ENCODE measurements around the gene HHIPL1. TPM values are rescaled to one million over a fixed set of nuclear protein-coding genes. Genes with fewer than 3 reads are reported as not detected.

HHIPL1 gene
- total RNA-seq, 1 donor: 4.4 TPM

DNA sequence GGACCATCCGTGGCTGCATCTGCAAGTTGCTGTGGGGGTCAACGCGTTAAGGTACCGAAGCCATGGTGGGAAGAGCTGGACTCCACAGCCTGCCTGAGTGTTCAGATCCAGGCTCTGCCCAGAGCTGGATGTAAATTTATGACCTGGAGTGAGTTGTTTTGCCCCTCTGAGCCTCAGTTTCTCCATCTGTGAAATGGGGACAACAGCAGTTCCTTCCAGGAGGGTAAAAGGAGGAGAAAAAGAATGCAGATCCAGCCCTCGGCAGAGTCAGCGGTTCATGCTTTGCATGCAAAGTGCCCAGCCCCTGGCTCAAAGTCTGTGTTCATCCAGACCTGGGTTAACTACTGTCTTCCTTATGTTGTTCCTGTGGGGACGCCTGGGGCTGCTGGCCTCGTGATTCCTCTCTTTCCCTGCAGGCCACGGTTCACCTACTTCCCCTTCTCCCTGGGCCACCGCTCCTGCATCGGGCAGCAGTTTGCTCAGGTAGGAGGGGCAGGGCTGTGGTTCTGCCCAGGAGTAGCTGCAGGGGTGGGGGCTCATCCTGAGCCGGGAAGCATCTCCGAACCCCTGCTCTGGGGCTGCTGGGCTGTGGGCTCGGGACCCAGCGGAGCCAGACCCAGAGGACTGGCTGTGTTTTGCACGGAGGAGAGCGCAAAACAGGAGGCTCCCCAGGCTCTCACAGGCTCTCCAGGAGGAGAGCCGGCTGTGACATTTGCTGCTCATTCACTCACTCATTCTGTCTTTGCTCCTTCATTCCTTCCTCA is 81.0 kb downstream of the HHIPL1 start:
- DNase-seq (ENCODE audit: low read depth): no peak
- TF ChIP-seq, protein P1, sequence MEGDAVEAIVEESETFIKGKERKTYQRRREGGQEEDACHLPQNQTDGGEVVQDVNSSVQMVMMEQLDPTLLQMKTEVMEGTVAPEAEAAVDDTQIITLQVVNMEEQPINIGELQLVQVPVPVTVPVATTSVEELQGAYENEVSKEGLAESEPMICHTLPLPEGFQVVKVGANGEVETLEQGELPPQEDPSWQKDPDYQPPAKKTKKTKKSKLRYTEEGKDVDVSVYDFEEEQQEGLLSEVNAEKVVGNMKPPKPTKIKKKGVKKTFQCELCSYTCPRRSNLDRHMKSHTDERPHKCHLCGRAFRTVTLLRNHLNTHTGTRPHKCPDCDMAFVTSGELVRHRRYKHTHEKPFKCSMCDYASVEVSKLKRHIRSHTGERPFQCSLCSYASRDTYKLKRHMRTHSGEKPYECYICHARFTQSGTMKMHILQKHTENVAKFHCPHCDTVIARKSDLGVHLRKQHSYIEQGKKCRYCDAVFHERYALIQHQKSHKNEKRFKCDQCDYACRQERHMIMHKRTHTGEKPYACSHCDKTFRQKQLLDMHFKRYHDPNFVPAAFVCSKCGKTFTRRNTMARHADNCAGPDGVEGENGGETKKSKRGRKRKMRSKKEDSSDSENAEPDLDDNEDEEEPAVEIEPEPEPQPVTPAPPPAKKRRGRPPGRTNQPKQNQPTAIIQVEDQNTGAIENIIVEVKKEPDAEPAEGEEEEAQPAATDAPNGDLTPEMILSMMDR (IDR thresholded peaks at IDR 0.05; ENCODE audit: insufficient read depth, low read length): no peak
- no peak overlapping the region for H3K4me3 ChIP-seq (ENCODE audit: low read depth, low read length)

DNA sequence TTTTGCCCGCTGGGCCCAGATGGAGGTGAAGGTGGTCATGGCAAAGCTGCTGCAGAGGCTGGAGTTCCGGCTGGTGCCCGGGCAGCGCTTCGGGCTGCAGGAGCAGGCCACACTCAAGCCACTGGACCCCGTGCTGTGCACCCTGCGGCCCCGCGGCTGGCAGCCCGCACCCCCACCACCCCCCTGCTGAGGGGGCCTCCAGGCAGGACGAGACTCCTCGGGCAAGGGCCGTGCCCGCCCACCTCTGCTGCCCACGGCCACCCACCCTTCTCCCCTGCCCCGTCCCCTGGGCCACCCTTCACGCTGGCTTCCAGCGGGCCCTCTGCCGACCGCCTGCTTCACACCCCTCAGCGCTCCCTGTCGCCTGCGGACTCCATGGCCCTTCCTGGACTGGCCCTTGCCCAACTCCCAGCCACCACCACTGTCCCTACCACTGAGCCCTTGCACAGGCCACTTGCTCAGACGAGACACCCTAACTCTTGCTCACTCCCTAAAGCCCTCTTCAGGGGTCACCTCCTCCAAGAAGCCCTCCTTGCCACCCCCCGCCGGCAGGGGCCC is 81.7 kb downstream of the HHIPL1 start:
- no peak overlapping the region for H3K4me3 ChIP-seq (ENCODE audit: low read depth, low read length)
- no peak for DNase-seq (ENCODE audit: low read depth)
- TF ChIP-seq, protein P1 (IDR thresholded peaks at IDR 0.05; ENCODE audit: insufficient read depth, low read length): no peak

DNA sequence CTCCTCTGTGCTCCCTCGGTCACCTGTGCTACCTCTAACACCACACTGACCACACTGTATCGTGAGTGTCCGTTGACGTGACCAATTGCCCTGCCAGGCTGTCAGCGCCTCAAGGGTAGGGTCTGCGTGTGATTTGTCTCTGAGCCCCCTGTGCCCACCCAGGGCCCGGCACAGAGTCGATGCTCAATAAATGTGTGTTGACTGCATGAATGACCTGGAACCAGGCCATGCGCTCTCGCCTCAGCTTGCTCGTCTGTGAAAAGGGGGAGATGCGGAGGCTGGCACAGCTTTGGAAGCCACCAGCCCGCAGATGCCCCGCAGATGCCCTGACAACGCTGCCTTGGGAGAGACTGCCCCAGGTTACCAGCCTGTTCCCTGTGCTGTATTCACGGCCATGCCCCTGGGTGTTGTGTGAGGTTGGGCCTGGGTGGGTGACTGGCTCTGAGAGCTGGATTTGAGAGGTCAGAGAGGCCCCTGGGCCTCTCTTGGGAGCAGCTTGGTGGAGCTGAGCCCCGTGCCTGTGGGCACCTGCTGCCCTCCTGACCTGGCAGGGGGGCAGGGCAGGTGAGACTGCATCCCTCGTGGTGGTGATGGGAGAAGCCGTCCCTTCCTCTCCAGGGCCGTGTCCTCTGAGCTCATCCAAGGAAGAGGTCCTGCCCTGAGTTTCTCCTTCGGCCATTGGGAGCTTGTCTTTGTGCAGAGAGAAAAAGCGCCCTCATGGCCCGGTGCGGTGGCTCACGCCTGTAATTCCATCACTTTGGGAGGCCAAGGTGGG is 82.4 kb downstream of the HHIPL1 start:
- TF ChIP-seq, protein P1 (IDR thresholded peaks at IDR 0.05; ENCODE audit: insufficient read depth, low read length): no peak
- DNase-seq (ENCODE audit: low read depth): no peak

DNA sequence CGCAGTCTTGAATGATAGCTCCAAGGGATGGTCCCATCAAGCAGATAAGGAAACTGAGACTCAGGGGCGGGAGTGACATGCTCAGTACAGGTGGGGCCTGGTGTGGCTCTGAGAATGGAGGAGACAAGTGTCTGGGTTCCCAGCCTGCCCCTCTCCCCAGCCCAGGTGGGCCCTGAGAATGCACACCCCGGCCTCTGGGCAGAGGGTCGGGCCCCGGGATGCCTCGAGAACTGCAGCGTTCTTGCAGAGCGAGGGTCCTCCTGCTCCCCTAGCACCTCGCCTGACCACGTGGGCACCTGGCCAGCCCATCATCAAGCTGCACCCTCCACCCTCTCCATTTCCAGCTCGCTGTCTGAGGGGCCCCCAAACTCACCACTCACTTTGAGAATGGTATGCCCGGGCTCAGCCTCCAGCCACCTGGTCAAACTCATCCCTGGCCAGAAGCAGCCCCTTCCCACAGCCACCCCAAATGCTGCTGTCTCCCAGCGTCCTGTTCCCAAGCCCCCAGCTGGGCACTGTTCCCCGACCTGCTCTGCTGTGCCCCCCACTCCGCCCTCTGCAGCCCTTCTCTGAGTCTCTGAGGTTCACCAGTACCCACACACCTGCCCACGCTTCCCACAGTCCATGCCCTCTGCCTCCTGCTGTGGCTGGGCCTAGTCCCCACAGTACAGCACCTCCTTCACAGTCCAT is 83.4 kb downstream of the HHIPL1 start:
- DNase-seq (ENCODE audit: low read depth): no peak
- H3K4me3 ChIP-seq (ENCODE audit: low read depth, low read length): no peak overlapping the region
- TF ChIP-seq, protein P1 (IDR thresholded peaks at IDR 0.05; ENCODE audit: insufficient read depth, low read length): no peak

More for the DNA sequence above, 82.4 kb downstream of the HHIPL1 start:
- H3K4me3 ChIP-seq (ENCODE audit: low read depth, low read length): no peak overlapping the region

DNA sequence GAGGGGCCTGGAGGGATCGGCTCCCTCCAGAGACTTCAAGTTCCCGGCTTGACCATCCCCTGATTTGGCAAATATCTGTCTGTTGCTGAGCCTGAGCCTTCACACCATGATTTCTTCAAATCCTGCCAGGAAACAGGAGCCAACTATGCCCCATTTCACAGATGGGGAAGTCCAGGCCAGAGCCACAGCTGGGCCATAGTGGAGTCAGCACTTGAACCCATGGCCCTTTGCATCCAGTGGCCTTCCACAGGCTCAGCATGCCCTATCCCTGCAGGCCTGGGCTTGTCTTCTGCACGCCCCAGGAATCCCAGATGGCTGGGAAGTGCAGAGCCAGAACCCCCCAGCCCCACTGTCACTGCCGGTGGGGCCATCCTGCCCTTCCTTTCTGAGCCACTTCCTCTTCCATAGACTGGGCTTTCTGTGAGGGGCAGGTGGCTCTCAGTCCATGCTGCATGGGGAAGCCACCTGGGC is 84.1 kb downstream of the HHIPL1 start:
- no peak for DNase-seq (ENCODE audit: low read depth)
- no peak overlapping the region for H3K4me3 ChIP-seq (ENCODE audit: low read depth, low read length)
- TF ChIP-seq, protein P1 (IDR thresholded peaks at IDR 0.05; ENCODE audit: insufficient read depth, low read length): no peak

Other genes with a start within 250 kb of the HHIPL1 start
- 47.6 and 189 TPM in 2 replicates for gene SETD3, start 164.3 kb upstream of the HHIPL1 start, total RNA-seq (ENCODE audit: low replicate concordance)
- gene CCNK, start 163.7 kb upstream of the HHIPL1 start, total RNA-seq (ENCODE audit: low replicate concordance): 3.8 and 27.3 TPM in 2 replicates
- gene CCDC85C, start 40.9 kb upstream of the HHIPL1 start, total RNA-seq (ENCODE audit: low replicate concordance): 2.9 and 3.4 TPM in 2 replicates
- 0.36 and 0.49 TPM in 2 replicates for gene CYP46A1, start 39.2 kb downstream of the HHIPL1 start, total RNA-seq (ENCODE audit: low replicate concordance)
- 80.3 and 163 TPM in 2 replicates for gene EML1, start 148.3 kb downstream of the HHIPL1 start, total RNA-seq (ENCODE audit: low replicate concordance)

All from fibroblast of the aortic adventitia (primary cell).